SK-N-SH treated with all-trans-retinoic acid at 6 μM for 48 hours (cell line): ENCODE results near the gene PPP1R16B.

Source experiments
- ATAC-seq: fragments of 200-7000 bp; cut with Tn5 transposase; 3 replicates; pipeline ENCODE4 v1.9.1; 2020; ENCODE audit warnings: mild to moderate bottlenecking, moderate library complexity
- ARNTL ChIP-seq: fragments of 450-650 bp; formaldehyde crosslinking; IDR thresholded peaks from 2 replicates; pipeline ENCODE4 v1.5.0; 2020; ENCODE audit warnings: low read depth, mild to moderate bottlenecking, moderate library complexity, borderline replicate concordance
- BACH2 ChIP-seq: fragments of 250-450 bp; sonication (Bioruptor Pico); IDR thresholded peaks from 2 replicates; pipeline ENCODE4 v1.9.0; 2021; ENCODE audit warnings: mild to moderate bottlenecking, borderline replicate concordance
- CSDC2 ChIP-seq: fragments of 250-450 bp; sonication (Bioruptor Pico); IDR thresholded peaks from 2 replicates; pipeline ENCODE4 v1.5.0; 2020; ENCODE audit warnings: mild to moderate bottlenecking, moderate library complexity
- ESRRG ChIP-seq: fragments of 250-450 bp; sonication (Bioruptor Pico); IDR thresholded peaks from 2 replicates; pipeline ENCODE4 v1.6.1; 2021; ENCODE audit warnings: mild to moderate bottlenecking
- GLIS3 ChIP-seq: fragments of 250-450 bp; sonication (Bioruptor Pico); IDR thresholded peaks from 2 replicates; pipeline ENCODE4 v1.5.0; 2020; ENCODE audit warnings: mild to moderate bottlenecking, moderate library complexity
- ISL1 ChIP-seq: fragments of 250-450 bp; sonication (Bioruptor Pico); IDR thresholded peaks from 2 replicates; pipeline ENCODE4 v2.1.2; 2022; ENCODE audit warnings: mild to moderate bottlenecking, moderate library complexity
- OSR1 ChIP-seq: fragments of 250-450 bp; sonication (Bioruptor Pico); IDR thresholded peaks from 2 replicates; pipeline ENCODE4 v1.8.0; 2022; ENCODE audit warnings: moderate library complexity, mild to moderate bottlenecking, inconsistent platforms
- PPARA ChIP-seq: fragments of 250-450 bp; sonication (Bioruptor Pico); IDR thresholded peaks from 2 replicates; pipeline ENCODE4 v1.5.0; 2020; ENCODE audit warnings: mild to moderate bottlenecking, borderline replicate concordance
- RARB ChIP-seq: fragments of 250-450 bp; sonication (Bioruptor Pico); IDR thresholded peaks from 2 replicates; pipeline ENCODE4 v1.8.0; 2021; ENCODE audit warnings: mild to moderate bottlenecking, moderate library complexity
- TCF4 ChIP-seq: fragments of 250-450 bp; sonication (Bioruptor Pico); IDR thresholded peaks from 2 replicates; pipeline ENCODE4 v1.8.0; 2021; ENCODE audit warnings: mild to moderate bottlenecking, moderate library complexity, borderline replicate concordance
- TOX ChIP-seq: fragments of 250-450 bp; sonication (Bioruptor Pico); IDR thresholded peaks from 2 replicates; pipeline ENCODE4 v1.8.0; 2021; ENCODE audit warnings: mild to moderate bottlenecking, moderate library complexity, borderline replicate concordance
- ZC3H10 ChIP-seq: fragments of 250-450 bp; sonication (Bioruptor Pico); IDR thresholded peaks from 2 replicates; pipeline ENCODE4 v1.5.1; 2021; ENCODE audit warnings: mild to moderate bottlenecking, moderate library complexity
- ZFP3 ChIP-seq: fragments of 250-450 bp; sonication (Bioruptor Pico); IDR thresholded peaks from 2 replicates; pipeline ENCODE4 v1.5.0; 2020; ENCODE audit warnings: mild to moderate bottlenecking, moderate library complexity
- ZFP30 ChIP-seq: fragments of 450-650 bp; formaldehyde crosslinking; IDR thresholded peaks from 2 replicates; pipeline ENCODE4 v1.5.0; 2022; ENCODE audit warnings: mild to moderate bottlenecking, moderate library complexity
- ZNF565 ChIP-seq: fragments of 450-650 bp; formaldehyde crosslinking; conservative IDR thresholded peaks from 2 replicates; pipeline ENCODE4 v1.5.0; 2020; ENCODE audit warnings: low read depth, mild to moderate bottlenecking, moderate library complexity
- ZNF70 ChIP-seq: fragments of 450-650 bp; formaldehyde crosslinking; IDR thresholded peaks from 2 replicates; pipeline ENCODE4 v1.5.0; 2020; ENCODE audit warnings: mild to moderate bottlenecking, moderate library complexity
- TF ChIP-seq, protein P1 (sequence below): fragments of 250-450 bp; sonication (Bioruptor Pico); IDR thresholded peaks from 2 replicates; pipeline ENCODE4 v1.8.0; 2020; ENCODE audit warnings: mild to moderate bottlenecking, moderate library complexity, borderline replicate concordance
- TF ChIP-seq, protein P2 (sequence below): fragments of 250-450 bp; sonication (Bioruptor Pico); IDR thresholded peaks from 2 replicates; pipeline ENCODE4 v1.5.1; 2021; ENCODE audit warnings: mild to moderate bottlenecking, moderate library complexity
- TF ChIP-seq, protein P3 (sequence below): fragments of 250-450 bp; sonication (Bioruptor Pico); IDR thresholded peaks from 2 replicates; pipeline ENCODE4 v1.8.0; 2021; ENCODE audit warnings: low read depth, mild to moderate bottlenecking, moderate library complexity, borderline replicate concordance
- TF ChIP-seq, protein P4 (sequence below): fragments of 250-450 bp; sonication (Bioruptor Pico); IDR thresholded peaks from 2 replicates; pipeline ENCODE4 v1.5.0; 2020; ENCODE audit warnings: mild to moderate bottlenecking, moderate library complexity
- TF ChIP-seq, protein P5 (sequence below): fragments of 250-450 bp; sonication (Bioruptor Pico); IDR thresholded peaks from 2 replicates; pipeline ENCODE4 v1.5.1; 2020; ENCODE audit warnings: low read depth, mild to moderate bottlenecking, moderate library complexity

Gene PPP1R16B

DNA sequence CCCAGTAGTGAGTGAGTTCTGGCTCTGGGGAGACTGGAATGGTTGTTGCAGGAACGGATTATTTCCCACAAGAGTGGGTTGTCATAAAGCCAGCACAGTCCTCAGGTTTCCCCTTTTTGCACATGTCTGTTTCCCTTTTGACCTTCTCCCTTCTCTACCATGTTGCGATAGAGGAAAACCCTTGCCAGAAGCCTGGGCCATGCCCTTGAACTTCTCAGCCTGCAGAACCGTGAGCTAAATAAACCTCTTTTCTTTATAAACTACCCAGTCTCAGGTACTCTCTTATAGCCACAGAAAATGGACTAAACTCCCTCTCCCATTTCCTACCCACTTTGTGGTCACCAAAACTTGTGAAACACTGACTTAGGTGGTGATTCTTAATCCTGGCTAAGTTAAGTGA is 7.2 kb upstream of the PPP1R16B start (continued):
- TF ChIP-seq, protein P1, sequence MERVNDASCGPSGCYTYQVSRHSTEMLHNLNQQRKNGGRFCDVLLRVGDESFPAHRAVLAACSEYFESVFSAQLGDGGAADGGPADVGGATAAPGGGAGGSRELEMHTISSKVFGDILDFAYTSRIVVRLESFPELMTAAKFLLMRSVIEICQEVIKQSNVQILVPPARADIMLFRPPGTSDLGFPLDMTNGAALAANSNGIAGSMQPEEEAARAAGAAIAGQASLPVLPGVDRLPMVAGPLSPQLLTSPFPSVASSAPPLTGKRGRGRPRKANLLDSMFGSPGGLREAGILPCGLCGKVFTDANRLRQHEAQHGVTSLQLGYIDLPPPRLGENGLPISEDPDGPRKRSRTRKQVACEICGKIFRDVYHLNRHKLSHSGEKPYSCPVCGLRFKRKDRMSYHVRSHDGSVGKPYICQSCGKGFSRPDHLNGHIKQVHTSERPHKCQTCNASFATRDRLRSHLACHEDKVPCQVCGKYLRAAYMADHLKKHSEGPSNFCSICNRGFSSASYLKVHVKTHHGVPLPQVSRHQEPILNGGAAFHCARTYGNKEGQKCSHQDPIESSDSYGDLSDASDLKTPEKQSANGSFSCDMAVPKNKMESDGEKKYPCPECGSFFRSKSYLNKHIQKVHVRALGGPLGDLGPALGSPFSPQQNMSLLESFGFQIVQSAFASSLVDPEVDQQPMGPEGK (CRISPR knock-in tag): no peak
- no peak for TF ChIP-seq ZNF70 (CRISPR knock-in tag)
- no peak for TF ChIP-seq ISL1 (CRISPR knock-in tag)
- no peak for TF ChIP-seq CSDC2
- no peak for TF ChIP-seq PPARA (CRISPR knock-in tag)
- no peak for TF ChIP-seq RARB (CRISPR knock-in tag)
- TF ChIP-seq ESRRG (CRISPR knock-in tag): no peak
- TF ChIP-seq, protein P2, sequence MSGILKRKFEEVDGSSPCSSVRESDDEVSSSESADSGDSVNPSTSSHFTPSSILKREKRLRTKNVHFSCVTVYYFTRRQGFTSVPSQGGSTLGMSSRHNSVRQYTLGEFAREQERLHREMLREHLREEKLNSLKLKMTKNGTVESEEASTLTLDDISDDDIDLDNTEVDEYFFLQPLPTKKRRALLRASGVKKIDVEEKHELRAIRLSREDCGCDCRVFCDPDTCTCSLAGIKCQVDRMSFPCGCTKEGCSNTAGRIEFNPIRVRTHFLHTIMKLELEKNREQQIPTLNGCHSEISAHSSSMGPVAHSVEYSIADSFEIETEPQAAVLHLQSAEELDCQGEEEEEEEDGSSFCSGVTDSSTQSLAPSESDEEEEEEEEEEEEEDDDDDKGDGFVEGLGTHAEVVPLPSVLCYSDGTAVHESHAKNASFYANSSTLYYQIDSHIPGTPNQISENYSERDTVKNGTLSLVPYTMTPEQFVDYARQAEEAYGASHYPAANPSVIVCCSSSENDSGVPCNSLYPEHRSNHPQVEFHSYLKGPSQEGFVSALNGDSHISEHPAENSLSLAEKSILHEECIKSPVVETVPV (CRISPR knock-in tag): no peak

DNA sequence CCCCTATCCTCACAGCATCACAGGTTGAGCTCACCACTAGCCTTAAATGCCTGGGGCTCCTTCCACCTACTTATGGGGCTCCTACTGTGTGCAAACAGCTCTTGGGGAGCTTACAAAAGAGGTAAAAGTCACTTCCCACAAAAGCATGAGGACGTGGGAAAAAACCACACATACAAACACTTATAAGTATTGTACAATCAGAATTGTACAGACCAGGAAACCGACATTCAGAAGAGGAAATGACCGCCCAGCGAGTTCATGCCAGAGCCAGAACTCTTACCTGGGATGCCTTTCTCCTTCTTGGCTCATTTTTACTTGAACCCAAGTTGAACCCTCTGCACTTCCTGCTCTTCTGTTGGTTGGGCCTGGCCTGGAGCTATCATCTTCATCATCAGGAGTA is 6.3 kb upstream of the PPP1R16B start:
- TF ChIP-seq GLIS3 (CRISPR knock-in tag) (no peak), ARNTL (CRISPR knock-in tag) (no peak), TCF4 (no peak), ESRRG (CRISPR knock-in tag) (no peak), ZFP3 (CRISPR knock-in tag) (no peak), ZC3H10 (CRISPR knock-in tag) (no peak), RARB (CRISPR knock-in tag) (no peak), CSDC2 (no peak), PPARA (CRISPR knock-in tag) (no peak), ISL1 (CRISPR knock-in tag) (no peak), BACH2 (CRISPR knock-in tag) (no peak), ZNF565 (CRISPR knock-in tag) (no peak), ZFP30 (CRISPR knock-in tag) (no peak), OSR1 (CRISPR knock-in tag) (no peak), TOX (CRISPR knock-in tag) (no peak)
- TF ChIP-seq, protein P3, sequence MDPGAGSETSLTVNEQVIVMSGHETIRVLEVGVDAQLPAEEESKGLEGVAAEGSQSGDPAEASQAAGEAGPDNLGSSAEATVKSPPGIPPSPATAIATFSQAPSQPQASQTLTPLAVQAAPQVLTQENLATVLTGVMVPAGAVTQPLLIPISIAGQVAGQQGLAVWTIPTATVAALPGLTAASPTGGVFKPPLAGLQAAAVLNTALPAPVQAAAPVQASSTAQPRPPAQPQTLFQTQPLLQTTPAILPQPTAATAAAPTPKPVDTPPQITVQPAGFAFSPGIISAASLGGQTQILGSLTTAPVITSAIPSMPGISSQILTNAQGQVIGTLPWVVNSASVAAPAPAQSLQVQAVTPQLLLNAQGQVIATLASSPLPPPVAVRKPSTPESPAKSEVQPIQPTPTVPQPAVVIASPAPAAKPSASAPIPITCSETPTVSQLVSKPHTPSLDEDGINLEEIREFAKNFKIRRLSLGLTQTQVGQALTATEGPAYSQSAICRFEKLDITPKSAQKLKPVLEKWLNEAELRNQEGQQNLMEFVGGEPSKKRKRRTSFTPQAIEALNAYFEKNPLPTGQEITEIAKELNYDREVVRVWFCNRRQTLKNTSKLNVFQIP (CRISPR knock-in tag): no peak
- TF ChIP-seq, protein P2 (CRISPR knock-in tag): no peak
- TF ChIP-seq, protein P4, sequence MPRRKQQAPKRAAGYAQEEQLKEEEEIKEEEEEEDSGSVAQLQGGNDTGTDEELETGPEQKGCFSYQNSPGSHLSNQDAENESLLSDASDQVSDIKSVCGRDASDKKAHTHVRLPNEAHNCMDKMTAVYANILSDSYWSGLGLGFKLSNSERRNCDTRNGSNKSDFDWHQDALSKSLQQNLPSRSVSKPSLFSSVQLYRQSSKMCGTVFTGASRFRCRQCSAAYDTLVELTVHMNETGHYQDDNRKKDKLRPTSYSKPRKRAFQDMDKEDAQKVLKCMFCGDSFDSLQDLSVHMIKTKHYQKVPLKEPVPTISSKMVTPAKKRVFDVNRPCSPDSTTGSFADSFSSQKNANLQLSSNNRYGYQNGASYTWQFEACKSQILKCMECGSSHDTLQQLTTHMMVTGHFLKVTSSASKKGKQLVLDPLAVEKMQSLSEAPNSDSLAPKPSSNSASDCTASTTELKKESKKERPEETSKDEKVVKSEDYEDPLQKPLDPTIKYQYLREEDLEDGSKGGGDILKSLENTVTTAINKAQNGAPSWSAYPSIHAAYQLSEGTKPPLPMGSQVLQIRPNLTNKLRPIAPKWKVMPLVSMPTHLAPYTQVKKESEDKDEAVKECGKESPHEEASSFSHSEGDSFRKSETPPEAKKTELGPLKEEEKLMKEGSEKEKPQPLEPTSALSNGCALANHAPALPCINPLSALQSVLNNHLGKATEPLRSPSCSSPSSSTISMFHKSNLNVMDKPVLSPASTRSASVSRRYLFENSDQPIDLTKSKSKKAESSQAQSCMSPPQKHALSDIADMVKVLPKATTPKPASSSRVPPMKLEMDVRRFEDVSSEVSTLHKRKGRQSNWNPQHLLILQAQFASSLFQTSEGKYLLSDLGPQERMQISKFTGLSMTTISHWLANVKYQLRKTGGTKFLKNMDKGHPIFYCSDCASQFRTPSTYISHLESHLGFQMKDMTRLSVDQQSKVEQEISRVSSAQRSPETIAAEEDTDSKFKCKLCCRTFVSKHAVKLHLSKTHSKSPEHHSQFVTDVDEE (CRISPR knock-in tag): no peak
- TF ChIP-seq, protein P1 (CRISPR knock-in tag): no peak
- TF ChIP-seq, protein P5, sequence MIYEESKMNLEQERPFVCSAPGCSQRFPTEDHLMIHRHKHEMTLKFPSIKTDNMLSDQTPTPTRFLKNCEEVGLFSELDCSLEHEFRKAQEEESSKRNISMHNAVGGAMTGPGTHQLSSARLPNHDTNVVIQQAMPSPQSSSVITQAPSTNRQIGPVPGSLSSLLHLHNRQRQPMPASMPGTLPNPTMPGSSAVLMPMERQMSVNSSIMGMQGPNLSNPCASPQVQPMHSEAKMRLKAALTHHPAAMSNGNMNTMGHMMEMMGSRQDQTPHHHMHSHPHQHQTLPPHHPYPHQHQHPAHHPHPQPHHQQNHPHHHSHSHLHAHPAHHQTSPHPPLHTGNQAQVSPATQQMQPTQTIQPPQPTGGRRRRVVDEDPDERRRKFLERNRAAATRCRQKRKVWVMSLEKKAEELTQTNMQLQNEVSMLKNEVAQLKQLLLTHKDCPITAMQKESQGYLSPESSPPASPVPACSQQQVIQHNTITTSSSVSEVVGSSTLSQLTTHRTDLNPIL: no peak
- ATAC-seq: no peak
